ENCODE data around the gene MAP3K8.
"Not testable (repeated sequence)": the region's sequence is repeated elsewhere in the genome, so short reads cannot be mapped to it uniquely, and the experiment has no call there.

MAP3K8 gene

GRCh38 chr10:30460121-30460520 is 26.1 kb downstream of the MAP3K8 start:
- H3K4me3 Mint-ChIP-seq, result no peak overlapping the region
- peaks cover 18% of the 10 kb centered on the region for H3K4me1 Mint-ChIP-seq
- no peaks in the 10 kb centered on the region for H3K9me3 Mint-ChIP-seq
- no peak overlapping the region for H3K27ac Mint-ChIP-seq (ENCODE audit: low read depth)
- DNase-seq (ENCODE audit: low spot score in 2 of 2) (no peak), ATAC-seq (replicated peaks; ENCODE audit: extremely low read depth, poor library complexity, severe bottlenecking) (no peak)
- peaks cover 44% of the 10 kb centered on the region for H3K36me3 Mint-ChIP-seq (ENCODE audit: insufficient read depth)
- no peaks in the 10 kb centered on the region for H3K27me3 Mint-ChIP-seq

GRCh38 chr10:30462513-30462912 is 28.5 kb downstream of the MAP3K8 start:
- ATAC-seq (replicated peaks; ENCODE audit: extremely low read depth, poor library complexity, severe bottlenecking), result no peak
- Mint-ChIP-seq H3K4me1 (peaks cover 9% of the 10 kb centered on the region), H3K27me3 (no peaks in the 10 kb centered on the region), H3K27ac (ENCODE audit: low read depth) (no peak overlapping the region), H3K4me3 (no peak overlapping the region), H3K36me3 (ENCODE audit: insufficient read depth) (peaks cover 40% of the 10 kb centered on the region), H3K9me3 (no peaks in the 10 kb centered on the region)
- DNase-seq (ENCODE audit: low spot score in 2 of 2), result no peak

- Mint-ChIP-seq H3K36me3 (ENCODE audit: insufficient read depth) (peaks cover 32% of the 10 kb centered on the region), H3K9me3 (no peaks in the 10 kb centered on the region), H3K4me3 (no peak overlapping the region), H3K27ac (ENCODE audit: low read depth) (peak overlapping the region; percentile 47), H3K27me3 (no peaks in the 10 kb centered on the region), H3K4me1 (peaks cover 18% of the 10 kb centered on the region)
- ATAC-seq (replicated peaks; ENCODE audit: extremely low read depth, poor library complexity, severe bottlenecking) (no peak), DNase-seq (ENCODE audit: low spot score in 2 of 2) (no peak)
Observed at GRCh38 chr10:30463944-30464451, 30.0 kb downstream of the MAP3K8 start.

DNA sequence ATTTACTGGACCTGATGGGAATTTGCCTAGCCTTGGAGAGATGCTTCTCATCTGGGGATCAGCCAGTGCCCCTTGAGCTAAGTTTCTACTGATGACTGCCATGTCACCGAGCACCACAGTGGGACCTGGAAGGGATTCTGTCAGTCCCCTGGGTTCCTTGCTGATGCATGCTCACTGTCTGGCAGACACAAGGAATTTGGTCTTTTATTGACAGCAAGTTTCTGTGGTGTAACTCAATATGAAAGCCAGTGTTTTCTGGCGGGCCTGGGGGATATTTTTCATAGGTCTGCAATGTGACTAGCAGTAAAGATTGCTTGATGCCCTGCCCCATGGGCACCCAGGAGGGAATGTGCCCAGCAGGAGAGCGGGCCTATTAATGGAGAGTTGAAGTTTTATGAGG is 30.7 kb downstream of the MAP3K8 start:
- H3K9me3 Mint-ChIP-seq, result no peaks in the 10 kb centered on the region
- H3K27ac Mint-ChIP-seq (ENCODE audit: low read depth), result peak overlapping the region; percentile 47
- no peak for DNase-seq (ENCODE audit: low spot score in 2 of 2)
- H3K27me3 Mint-ChIP-seq, result no peaks in the 10 kb centered on the region
- ATAC-seq (replicated peaks; ENCODE audit: extremely low read depth, poor library complexity, severe bottlenecking), result no peak
- peaks cover 25% of the 10 kb centered on the region for H3K36me3 Mint-ChIP-seq (ENCODE audit: insufficient read depth)
- peaks cover 20% of the 10 kb centered on the region for H3K4me1 Mint-ChIP-seq
- H3K4me3 Mint-ChIP-seq, result no peak overlapping the region

DNA sequence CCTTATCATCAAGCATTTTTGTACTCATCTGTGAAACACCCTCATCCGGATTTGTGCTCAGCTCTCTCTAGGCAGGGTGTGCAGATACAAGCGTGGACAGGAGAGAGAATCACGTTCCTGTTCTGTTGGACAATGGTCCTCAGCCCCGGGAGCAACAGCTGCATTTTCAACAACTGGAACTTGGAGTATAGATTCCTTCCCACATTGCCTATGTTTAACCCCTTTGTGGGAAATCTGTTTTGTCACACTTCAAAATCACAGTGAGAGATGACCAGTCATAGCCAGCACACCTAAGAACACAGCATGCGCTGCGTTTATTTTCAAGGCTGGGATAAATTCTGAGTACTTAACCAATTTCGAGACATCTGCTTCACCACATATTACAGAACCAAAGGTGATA is 32.5 kb downstream of the MAP3K8 start:
- peak overlapping the region; percentile 47 for H3K27ac Mint-ChIP-seq (ENCODE audit: low read depth)
- H3K27me3 Mint-ChIP-seq, result no peaks in the 10 kb centered on the region
- H3K4me1 Mint-ChIP-seq, result peaks cover 20% of the 10 kb centered on the region
- ATAC-seq (replicated peaks; ENCODE audit: extremely low read depth, poor library complexity, severe bottlenecking), result no peak
- H3K4me3 Mint-ChIP-seq, result no peak overlapping the region
- no peaks in the 10 kb centered on the region for H3K9me3 Mint-ChIP-seq
- no peak for DNase-seq (ENCODE audit: low spot score in 2 of 2)
- H3K36me3 Mint-ChIP-seq (ENCODE audit: insufficient read depth), result peaks cover 8% of the 10 kb centered on the region

DNA sequence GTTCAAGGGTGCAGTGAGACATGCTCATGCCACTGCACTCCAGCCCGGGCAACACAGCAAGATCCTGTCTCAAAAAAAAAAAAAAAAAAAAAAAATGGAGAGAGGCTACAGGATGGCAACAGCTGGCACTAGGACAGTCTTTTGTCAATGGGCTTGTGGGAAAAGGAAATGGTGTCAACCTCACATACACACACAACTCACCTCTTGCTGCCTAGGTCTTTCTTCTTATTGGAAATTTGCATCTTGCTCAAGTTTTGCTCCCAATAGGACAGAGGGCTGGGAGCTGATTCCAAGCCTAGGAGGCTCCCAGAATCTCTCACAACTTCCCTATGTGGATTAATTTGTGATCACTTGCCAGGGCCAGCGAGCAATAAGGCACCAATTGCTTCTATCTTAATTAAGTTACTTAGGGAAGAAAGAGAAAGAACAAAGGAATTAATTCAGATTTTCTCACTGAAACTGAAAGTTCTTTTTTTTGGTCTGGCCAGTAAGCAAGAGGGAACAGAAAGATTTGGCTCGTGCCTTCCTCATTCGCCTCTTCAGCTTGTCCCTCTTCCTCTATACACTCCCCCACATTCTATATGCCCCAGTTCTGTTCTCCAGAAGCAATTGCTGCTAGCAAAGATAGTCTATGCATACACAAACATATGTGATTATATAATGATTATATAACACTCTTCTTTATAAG is 33.8 kb downstream of the MAP3K8 start:
- Mint-ChIP-seq H3K27me3 (no peaks in the 10 kb centered on the region), H3K4me3 (peak overlapping the region; percentile 27), H3K27ac (ENCODE audit: low read depth) (peak overlapping the region; percentile 62), H3K9me3 (no peaks in the 10 kb centered on the region), H3K4me1 (peaks cover 20% of the 10 kb centered on the region), H3K36me3 (ENCODE audit: insufficient read depth) (no peaks in the 10 kb centered on the region)
- ATAC-seq (replicated peaks; ENCODE audit: extremely low read depth, poor library complexity, severe bottlenecking), result no peak
- no peak for DNase-seq (ENCODE audit: low spot score in 2 of 2)

- ATAC-seq (replicated peaks; ENCODE audit: extremely low read depth, poor library complexity, severe bottlenecking), result no peak
- Mint-ChIP-seq H3K4me1 (peaks cover 34% of the 10 kb centered on the region), H3K9me3 (no peaks in the 10 kb centered on the region), H3K4me3 (no peak overlapping the region), H3K27me3 (no peaks in the 10 kb centered on the region), H3K27ac (ENCODE audit: low read depth) (no peak overlapping the region), H3K36me3 (ENCODE audit: insufficient read depth) (no peaks in the 10 kb centered on the region)
- DNase-seq (ENCODE audit: low spot score in 2 of 2), result no peak
Observed at GRCh38 chr10:30472414-30473155, 38.6 kb downstream of the MAP3K8 start.

GRCh38 chr10:30475515-30475914 is 41.5 kb downstream of the MAP3K8 start:
- not testable (repeated sequence) for H3K27me3 Mint-ChIP-seq; H3K27ac Mint-ChIP-seq (ENCODE audit: low read depth); ATAC-seq (replicated peaks; ENCODE audit: extremely low read depth, poor library complexity, severe bottlenecking); H3K36me3 Mint-ChIP-seq (ENCODE audit: insufficient read depth); H3K4me3 Mint-ChIP-seq; DNase-seq (ENCODE audit: low spot score in 2 of 2); H3K9me3 Mint-ChIP-seq
- peaks cover 19% of the 10 kb centered on the region for H3K4me1 Mint-ChIP-seq

- Mint-ChIP-seq H3K36me3 (ENCODE audit: insufficient read depth) (no peaks in the 10 kb centered on the region), H3K4me3 (peak overlapping the region; percentile 57), H3K27me3 (no peaks in the 10 kb centered on the region), H3K4me1 (peaks cover 19% of the 10 kb centered on the region), H3K27ac (ENCODE audit: low read depth) (peak overlapping the region; percentile 35), H3K9me3 (no peaks in the 10 kb centered on the region)
- no peak for ATAC-seq (replicated peaks; ENCODE audit: extremely low read depth, poor library complexity, severe bottlenecking)
- no peak for DNase-seq (ENCODE audit: low spot score in 2 of 2)
Observed at GRCh38 chr10:30476511-30477155, 42.6 kb downstream of the MAP3K8 start.

GRCh38 chr10:30479513-30479912 is 45.5 kb downstream of the MAP3K8 start:
- H3K36me3 Mint-ChIP-seq (ENCODE audit: insufficient read depth); H3K27me3 Mint-ChIP-seq; H3K27ac Mint-ChIP-seq (ENCODE audit: low read depth): not testable (repeated sequence)

GRCh38 chr10:30481603-30482002 is 47.6 kb downstream of the MAP3K8 start:
- no peak overlapping the region for H3K27ac Mint-ChIP-seq (ENCODE audit: low read depth)
- H3K27me3 Mint-ChIP-seq, result no peaks in the 10 kb centered on the region
- H3K9me3 Mint-ChIP-seq, result no peaks in the 10 kb centered on the region
- ATAC-seq (replicated peaks; ENCODE audit: extremely low read depth, poor library complexity, severe bottlenecking) (no peak), DNase-seq (ENCODE audit: low spot score in 2 of 2) (no peak)
- H3K4me3 Mint-ChIP-seq, result no peak overlapping the region
- peaks cover 6% of the 10 kb centered on the region for H3K4me1 Mint-ChIP-seq
- H3K36me3 Mint-ChIP-seq (ENCODE audit: insufficient read depth), result no peaks in the 10 kb centered on the region

More at GRCh38 chr10:30479513-30479912, 45.5 kb downstream of the MAP3K8 start:
- H3K9me3 Mint-ChIP-seq; H3K4me3 Mint-ChIP-seq; DNase-seq (ENCODE audit: low spot score in 2 of 2); ATAC-seq (replicated peaks; ENCODE audit: extremely low read depth, poor library complexity, severe bottlenecking): not testable (repeated sequence)
- peaks cover 14% of the 10 kb centered on the region for H3K4me1 Mint-ChIP-seq

DNA sequence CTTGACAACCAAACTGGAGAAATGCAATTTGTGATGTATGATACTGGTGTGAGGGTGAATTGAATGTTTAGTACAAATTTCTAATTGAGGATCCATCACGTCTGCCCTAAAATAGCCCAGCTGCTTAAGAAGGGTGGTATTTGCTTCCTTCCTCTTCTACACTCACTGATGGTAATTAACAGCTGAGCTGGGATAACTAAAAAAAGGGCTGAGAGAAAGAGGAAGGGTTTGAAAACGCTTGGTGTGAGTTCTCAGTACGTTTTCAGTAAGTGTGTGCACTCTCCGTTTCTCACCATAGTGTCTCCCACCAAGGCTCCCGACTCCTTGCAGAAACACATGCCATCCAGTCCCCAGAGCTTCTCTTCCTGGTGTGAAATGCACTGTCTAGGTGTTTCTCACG is 54.3 kb downstream of the MAP3K8 start:
- Mint-ChIP-seq H3K4me3 (no peak overlapping the region), H3K4me1 (peaks cover 55% of the 10 kb centered on the region), H3K9me3 (no peaks in the 10 kb centered on the region), H3K36me3 (ENCODE audit: insufficient read depth) (peaks cover 7% of the 10 kb centered on the region), H3K27me3 (no peaks in the 10 kb centered on the region), H3K27ac (ENCODE audit: low read depth) (peak overlapping the region; percentile 65)
- DNase-seq (ENCODE audit: low spot score in 2 of 2) (no peak), ATAC-seq (replicated peaks; ENCODE audit: extremely low read depth, poor library complexity, severe bottlenecking) (peak; percentile 45)
